Muscle of back (tissue), 13 donors: ENCODE data around the gene SLC38A10. TPM values are rescaled to one million over a fixed set of nuclear protein-coding genes. Genes with fewer than 3 reads are reported as not detected.

Experiments used
- DNase-seq, 3 donors: peaks; one replicate each; pipeline versions ENCODE4 v3.0.0 to v3.0.0-alpha.2; 2013
- long read RNA-seq, 9 donors: transcript quantifications; one replicate each; lab custom pipeline, GENCODE V29; 2026
- polyA plus RNA-seq, 10 donors: library from polyadenylated mRNA; unstranded; fragments of 120-200 nt; gene quantifications; one replicate each; pipeline ENCODE4 v1.2.1, GENCODE V29; 2013; ENCODE audit not compliant: insufficient read length in 10 of 10

SLC38A10 gene
- polyA plus RNA-seq: 10 to 100 TPM; 33.7 to 55.6 (median 44.7) TPM
- long read RNA-seq, donor 1, full-length matches to known transcripts: 2 of 2 reads
- long read RNA-seq, donor 1, partial matches to known transcripts: 0 of 2 reads
- long read RNA-seq, donor 1, other reads (novel, unspliced or antisense): 0 of 2 reads
- long read RNA-seq, donor 2, full-length matches to known transcripts: 3 of 3 reads
- long read RNA-seq, donor 2, partial matches to known transcripts: 0 of 3 reads
- long read RNA-seq, donor 2, other reads (novel, unspliced or antisense): 0 of 3 reads
- long read RNA-seq, donor 3: 0 reads
- long read RNA-seq, donor 4, full-length matches to known transcripts: 6 of 6 reads
- long read RNA-seq, donor 4, partial matches to known transcripts: 0 of 6 reads
- long read RNA-seq, donor 4, other reads (novel, unspliced or antisense): 0 of 6 reads
- long read RNA-seq, donor 5, partial matches to known transcripts: 5 of 8 reads
- long read RNA-seq, donor 5, other reads (novel, unspliced or antisense): 0 of 8 reads
- long read RNA-seq, donor 6, full-length matches to known transcripts: 9 of 9 reads
- long read RNA-seq, donor 6, partial matches to known transcripts: 0 of 9 reads
- long read RNA-seq, donor 6, other reads (novel, unspliced or antisense): 0 of 9 reads
- long read RNA-seq, donor 7, full-length matches to known transcripts: 4 of 4 reads
- long read RNA-seq, donor 7, partial matches to known transcripts: 0 of 4 reads
- long read RNA-seq, donor 7, other reads (novel, unspliced or antisense): 0 of 4 reads
- long read RNA-seq, donor 8, full-length matches to known transcripts: 6 of 6 reads
- long read RNA-seq, donor 8, partial matches to known transcripts: 0 of 6 reads
- long read RNA-seq, donor 8, other reads (novel, unspliced or antisense): 0 of 6 reads
- long read RNA-seq, donor 9, full-length matches to known transcripts: 1 of 1 reads
- long read RNA-seq, donor 9, partial matches to known transcripts: 0 of 1 reads
- long read RNA-seq, donor 9, other reads (novel, unspliced or antisense): 0 of 1 reads

DNA sequence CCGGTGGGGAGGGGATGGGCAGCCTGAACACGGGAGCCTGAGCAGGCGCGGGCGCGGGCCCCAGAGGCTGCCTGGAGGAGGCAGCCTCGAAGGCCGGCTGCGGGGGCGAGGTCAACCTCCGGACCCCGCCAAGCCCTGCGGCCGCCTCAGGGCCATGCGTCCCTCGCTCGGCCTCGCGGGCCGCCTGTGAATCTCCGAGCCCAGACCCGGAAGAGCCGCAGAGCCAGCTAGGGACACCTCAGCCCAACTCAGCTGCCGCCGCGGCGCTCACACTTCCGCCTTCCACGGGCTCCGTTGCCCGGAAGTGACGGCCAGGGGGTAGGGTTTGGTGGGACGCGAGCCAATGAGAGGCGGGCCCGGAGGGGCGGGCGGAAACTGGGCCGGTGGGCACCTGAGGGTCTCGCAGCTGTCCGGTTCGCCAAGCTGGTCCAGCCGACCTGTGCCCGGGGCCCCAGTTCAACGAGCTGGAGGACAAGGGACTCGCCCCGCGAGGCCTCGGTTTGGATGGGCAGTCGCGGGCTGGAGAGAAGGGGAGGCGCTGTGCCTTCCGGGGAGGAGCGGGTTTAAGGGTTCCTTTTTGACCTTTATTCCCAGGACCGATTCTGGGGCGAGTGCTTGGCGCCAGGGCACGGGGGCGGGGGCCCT is at the start of gene SLC38A10:
Gene SLC38A10 (minus strand): TSS at position 277 of the 645 bp plus-strand sequence. CDS start 386 bp downstream, outside the sequence.
- peak; percentile 89 to 96 (median 91) for DNase-seq

DNA sequence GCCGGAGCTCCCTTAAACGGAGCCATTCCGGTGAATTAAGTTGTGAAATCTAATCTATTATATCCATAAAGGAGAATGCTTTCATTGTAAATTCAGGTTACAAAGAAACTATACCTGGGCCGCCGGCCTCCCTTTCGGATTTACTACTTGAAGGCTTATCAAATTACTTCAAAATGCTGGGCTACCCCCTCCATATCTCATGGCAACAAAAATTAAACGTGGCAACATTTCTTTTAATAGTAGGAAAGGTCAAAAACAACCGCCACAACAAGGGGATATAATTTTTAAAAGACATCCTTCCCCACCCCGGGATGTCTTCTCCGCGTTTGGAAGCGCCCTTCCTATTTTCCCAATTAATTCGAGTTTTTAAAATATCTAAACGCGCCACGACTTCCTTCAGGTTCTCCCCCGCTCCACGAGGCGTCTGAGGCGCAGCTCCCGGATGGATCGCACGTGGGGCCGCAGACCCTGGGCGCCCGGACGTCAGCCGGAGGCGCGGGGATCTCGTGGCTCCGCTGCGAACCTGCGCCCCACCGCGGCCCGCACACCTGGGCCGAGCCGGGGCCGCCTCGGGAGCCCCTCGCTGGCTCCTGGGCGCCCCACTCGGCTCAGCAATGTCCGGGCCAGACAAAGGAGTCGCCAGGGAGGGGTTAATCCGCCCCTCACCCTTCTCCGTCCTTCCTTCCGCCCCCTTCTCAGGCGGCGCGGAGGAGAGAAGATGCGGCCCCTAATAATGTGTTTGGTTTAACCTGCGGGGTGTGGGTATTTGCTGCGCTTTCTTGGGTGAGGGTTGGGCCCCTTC is 47.4 kb upstream of the SLC38A10 start:
- peak in 1 of 3 donors; percentile 88 for DNase-seq

GRCh38 chr17:81341516-81342268 is 46.6 kb upstream of the SLC38A10 start:
- peak in 1 of 3 donors; percentile 81 for DNase-seq

DNA sequence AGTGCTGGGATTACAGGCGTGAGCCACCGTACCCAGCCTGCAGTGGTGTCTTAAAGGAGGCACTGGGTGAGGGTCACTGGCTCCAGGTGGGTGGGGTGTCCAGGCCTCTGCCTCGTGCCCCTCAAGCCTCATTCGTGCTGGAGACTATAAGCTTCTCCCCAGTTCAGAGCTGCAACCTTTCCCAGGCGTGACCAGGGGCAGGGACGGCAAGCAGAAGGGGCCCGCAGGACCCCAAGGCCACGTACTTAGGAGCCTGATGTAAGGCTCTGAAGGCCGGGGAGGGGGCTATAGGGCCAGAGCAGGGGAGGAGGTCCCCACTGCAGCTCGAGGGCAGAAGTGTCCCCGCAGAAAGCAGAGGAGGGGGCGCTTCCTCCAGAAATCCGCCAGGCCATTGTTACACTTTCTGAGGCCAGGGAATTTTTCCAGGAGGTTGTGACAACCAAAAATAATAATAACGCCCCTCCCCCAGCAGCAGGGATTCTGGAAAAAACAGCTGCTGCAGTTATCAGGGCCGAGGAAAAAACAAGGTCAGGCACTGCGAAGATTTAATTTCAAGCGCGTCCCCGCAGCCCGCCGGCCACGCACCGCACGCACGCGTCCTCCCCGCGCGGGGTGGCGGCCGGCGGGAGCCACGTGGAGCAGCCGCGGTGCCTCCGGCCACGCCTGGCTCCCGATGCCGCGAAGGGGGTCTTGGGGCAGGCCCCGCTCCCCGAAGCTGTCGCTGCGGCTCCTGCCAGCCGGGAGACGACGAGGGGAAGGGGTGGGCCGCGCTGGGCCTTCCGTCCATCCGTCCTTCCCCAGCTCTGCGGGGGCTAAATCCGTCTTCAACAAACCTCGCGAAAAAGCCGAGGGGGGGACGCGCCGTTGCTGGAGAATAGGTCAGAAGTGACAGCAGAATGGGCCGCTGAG is 45.8 kb upstream of the SLC38A10 start:
- DNase-seq: peak; percentile 70 to 91 (median 79)

DNA sequence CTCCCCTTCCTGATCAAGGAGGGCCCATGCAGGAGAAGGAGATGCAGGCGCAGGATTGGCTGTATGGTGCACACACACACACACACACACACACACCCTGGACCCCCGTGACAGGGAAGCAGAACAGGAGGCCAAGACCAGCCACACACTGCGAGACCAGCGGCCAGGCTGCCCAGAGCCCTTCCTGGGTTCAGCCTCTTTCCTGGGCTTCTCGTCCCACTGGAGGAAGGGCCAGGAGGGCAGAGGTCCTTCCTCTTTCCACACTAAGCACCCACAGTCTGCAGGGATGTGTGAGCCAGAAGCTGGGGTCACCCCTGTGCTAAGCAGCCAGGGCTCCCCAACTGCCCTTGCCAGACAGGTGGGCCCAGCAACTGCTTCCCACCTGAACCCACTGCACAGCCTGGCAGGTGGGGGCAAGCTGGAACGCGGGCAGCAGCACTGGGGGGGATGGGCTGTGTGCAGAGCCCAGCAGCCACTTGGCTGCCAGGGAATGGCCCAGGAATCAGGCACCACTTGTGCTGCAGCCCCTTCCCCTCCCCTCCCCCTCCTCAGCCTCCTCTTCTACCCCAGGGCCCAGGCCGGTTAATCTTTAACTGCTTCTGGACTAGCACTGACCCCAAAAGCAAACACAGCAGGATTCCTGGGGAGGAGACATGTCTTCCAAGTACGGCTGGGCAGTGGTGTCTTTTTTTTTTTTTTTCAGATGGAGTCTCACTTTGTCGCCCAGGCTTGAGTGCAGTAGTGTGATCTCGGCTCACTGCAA is 44.6 kb upstream of the SLC38A10 start:
- DNase-seq: peak in 1 of 3 donors; percentile 62

DNA sequence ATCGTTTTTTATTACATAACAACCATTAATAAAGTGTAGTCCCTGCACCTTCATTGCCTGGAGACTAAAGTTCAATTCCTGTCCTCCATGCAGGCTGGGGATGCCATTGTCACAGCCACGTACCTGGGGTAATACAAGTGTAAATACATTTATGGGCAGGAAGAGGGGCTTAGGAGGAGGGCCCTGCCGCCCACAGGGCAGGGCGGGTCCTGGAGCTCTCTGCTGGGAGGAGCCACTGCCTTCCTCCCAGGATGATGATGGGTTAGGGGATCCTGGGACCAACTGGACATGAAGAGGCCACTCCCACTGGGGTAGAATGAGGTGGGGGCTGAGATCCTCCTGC is 44.1 kb upstream of the SLC38A10 start:
- no peak for DNase-seq

DNA sequence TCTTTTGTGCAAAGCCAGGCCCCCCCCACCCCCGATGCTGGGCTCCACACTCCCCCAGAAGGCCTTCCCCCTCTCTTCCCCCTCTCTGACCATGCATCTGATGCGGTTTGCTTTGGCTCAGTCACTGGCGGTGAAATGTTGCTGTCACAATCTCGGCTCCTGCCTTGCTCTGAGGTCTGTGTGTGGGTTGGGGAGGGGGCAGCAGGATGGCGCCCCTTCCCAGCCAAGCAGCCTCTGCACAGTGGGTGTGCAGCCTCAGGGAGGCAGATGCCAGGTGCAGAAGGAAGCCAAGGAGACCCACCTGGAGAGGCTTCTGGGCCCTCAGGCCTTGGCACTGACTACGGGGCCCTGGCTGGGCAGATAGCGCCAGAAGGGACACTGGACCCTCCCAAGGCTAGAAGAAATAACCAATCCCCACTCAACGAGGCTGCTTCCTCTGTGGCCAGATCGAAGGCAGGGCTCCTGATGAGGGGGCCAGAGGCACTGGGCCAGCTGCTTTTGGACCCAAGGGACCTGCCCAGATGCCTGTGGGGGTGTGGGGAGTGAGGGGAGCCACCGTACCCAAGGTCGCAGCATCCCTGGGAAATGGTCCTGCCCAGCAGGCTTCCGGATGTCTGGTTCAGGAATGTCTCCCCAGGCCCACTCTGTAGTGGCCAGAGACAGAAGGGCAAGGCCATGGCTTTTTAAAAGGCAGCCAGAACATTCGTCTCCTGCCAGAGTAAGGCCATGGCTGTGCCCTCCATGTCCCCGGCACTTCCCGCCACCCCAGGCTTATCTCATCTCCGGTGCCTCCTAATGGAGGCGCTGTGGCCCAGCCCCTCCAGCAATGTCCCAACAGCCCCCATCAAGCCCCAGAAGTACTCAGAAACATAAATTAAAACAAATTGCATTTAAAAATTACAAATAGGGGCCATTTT is 43.4 kb upstream of the SLC38A10 start:
- peak in 1 of 3 donors; percentile 66 for DNase-seq

- peak in 1 of 3 donors; percentile 71 for DNase-seq
Observed at GRCh38 chr17:81337476-81337879, 42.4 kb upstream of the SLC38A10 start.

GRCh38 chr17:81336930-81337325 is 41.8 kb upstream of the SLC38A10 start:
- DNase-seq: no peak

DNA sequence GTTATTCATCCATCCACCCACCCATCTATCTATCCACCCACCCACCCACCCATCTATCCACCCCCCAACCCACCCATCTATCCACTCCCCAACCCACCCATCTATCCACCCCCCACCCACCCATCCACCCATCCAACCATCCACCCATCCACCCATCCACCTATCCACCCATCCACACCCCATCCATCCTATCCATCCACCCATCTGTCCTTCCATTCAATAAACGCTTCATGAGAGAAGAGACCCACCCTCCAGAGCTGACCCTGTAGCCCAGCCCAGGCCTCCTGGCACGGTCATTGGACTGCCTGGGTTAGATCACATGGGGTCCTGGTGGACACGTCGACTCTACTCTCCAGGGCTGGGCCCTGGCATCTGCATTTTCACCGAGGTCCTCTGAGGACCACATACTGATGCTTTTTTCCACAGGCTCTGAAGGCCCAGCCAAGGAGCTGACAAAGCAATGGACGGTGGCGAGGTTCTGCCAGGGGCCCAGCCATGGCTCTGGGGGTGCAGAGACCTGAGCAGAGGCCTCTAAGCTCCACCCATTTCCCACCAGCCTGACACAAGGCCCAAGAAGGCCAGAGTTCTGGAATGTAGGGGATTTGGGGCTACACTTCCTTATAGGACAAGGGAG is 41.3 kb upstream of the SLC38A10 start:
- DNase-seq: no peak

GRCh38 chr17:81335773-81336157 is 40.7 kb upstream of the SLC38A10 start:
- peak in 1 of 3 donors; percentile 27 for DNase-seq

GRCh38 chr17:81334987-81335772 is 40.1 kb upstream of the SLC38A10 start:
- no peak for DNase-seq

GRCh38 chr17:81334391-81334901 is 39.3 kb upstream of the SLC38A10 start:
- DNase-seq: peak in 1 of 3 donors; percentile 84

DNA sequence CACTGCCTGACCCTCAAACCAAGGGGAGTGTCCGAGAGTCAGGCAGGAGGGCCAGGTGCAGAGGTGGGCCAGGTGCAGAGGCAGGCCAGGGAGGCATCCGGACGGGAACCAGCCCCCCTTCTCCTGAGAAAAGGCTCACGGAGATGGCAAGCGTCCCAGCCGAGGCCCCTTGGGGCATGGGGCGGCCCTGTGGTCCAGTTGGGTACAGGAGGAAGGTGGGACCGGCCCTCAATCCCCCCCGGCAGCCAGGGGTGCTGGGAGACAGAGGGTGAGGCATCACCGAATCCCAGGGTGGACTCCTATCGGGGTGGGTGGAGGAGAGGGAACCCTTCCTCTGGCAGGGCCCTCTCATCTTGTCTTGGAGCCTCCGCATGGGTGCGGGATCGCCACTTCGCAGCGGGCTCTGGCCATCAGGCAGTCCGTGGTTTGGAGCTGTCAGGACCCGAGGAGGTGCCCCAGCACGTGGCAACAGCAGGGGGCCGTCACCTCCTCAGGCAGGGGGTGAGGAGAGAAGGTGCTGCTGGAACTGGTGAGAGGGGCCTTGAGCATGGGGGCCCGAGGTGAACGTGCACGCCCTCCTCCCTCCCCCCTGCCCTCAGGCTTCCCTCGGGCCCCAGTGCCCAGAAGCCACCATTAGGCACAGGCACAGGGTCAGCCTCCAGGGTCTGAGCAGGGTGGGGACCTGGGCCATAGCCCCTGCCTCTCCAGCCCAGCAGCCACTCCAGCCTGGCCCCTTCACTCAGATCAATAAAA is 38.7 kb upstream of the SLC38A10 start:
- peak in 1 of 3 donors; percentile 21 for DNase-seq
